Measurements from ENCODE around the gene TM7SF2.

GRCh38 chr11:65113361-65113756 is 1.7 kb downstream of the TM7SF2 start:
- TF ChIP-seq CTCF (IDR thresholded peaks at IDR 0.05) (no peak), EZH2 (IDR thresholded peaks at IDR 0.05; ENCODE audit: borderline replicate concordance, insufficient read depth, low read depth, low read length, poor library complexity, severe bottlenecking) (no peak)
